SK-N-DZ (cell line): ENCODE measurements around the gene ANKRD36C.
"Not testable (repeated sequence)": the region's sequence is repeated elsewhere in the genome, so short reads cannot be mapped to it uniquely, and the experiment has no call there.

ENCODE experiments used
- DNase-seq: peaks from one replicate; pipeline ENCODE4 v3.0.0-alpha.2; 2015; ENCODE audit warnings: low spot score

The ANKRD36C gene

GRCh38 chr2:96008051-96008450, 16.4 kb upstream of the ANKRD36C start:
- not testable (repeated sequence) for DNase-seq

GRCh38 chr2:96006248-96006647, 14.6 kb upstream of the ANKRD36C start:
- DNase-seq: not testable (repeated sequence)

DNA sequence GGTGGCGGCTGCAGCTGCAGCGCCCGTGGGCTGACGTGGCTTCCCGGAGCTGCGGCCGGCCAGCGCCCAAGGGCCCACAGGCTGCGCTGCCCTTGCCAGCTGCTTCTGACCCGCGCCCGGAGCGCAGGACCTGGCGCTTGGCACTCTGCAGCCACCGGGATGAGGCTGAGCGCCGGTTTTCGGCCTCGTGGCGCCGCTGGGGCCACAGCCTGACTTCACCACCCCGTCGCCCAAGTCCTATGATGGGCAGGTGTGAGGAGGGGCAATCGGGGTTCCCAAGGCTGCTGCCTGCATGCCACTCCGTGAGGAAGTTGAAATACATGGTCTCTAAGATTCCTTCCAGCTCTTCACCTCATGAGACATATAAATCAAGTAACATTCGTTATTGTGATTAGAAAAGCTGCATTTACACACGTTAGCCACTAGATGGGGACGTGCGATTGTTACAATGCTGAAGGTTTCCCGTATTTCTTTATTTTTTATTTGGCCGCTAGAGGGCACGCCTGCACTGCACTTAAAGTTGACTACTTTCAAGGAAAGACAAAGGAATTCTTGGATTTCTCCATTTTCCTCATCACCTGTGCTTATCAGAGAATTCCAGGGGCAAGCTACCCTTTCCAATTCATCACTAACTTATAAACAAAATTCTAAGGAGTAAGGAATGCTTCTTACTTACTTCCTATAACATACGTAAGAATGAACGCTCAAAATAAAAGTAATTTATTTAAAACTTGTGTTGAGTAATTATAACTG, 1.1 kb upstream of the ANKRD36C start:
- peak; percentile 66 for DNase-seq

GRCh38 chr2:95992102-95992501, 478 bp upstream of the ANKRD36C start:
- not testable (repeated sequence) for DNase-seq

- DNase-seq: not testable (repeated sequence)
Measured at GRCh38 chr2:95990884-95991283, 740 bp downstream of the ANKRD36C start.

DNA sequence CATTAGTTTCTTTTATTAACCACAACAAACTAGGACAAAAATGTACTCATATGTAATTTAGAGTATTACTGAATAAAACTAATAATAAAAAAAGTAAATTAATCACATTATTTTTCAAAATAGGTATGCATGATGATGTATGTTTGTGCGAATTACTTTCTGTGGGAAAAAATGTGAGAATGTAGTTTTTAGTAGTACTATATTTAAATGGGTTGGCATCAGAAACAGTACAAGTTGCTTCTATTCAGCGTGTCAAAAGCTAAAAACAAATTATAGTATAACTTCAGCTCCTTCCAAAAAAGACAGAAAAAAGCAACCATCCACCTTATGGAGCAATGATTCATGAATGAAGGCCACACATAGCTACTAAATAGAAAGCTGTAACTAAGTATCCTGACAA, 40.0 kb downstream of the ANKRD36C start:
- DNase-seq: not testable (repeated sequence)

- DNase-seq: not testable (repeated sequence)
Measured at GRCh38 chr2:95948039-95948438, 43.6 kb downstream of the ANKRD36C start.

GRCh38 chr2:95939947-95940346, 51.7 kb downstream of the ANKRD36C start:
- DNase-seq: not testable (repeated sequence)

DNA sequence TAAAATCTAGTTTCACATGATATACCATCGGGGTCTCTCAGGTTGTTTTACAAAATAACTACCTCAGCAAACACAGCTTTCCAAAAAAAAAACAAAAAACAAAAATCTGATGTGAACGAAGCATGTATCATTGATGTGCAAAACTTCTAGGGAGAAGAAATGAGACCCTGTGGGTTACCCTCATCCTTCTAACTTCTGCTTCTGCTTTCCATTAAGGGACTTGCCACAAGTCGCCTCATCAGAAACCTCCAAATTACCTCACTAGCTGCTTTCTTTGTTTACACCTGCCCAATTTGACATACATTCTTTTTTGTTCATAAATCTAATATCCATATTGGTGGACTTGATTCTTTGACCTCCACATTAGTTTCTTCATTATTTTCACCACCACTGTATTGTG, 60.9 kb downstream of the ANKRD36C start:
- not testable (repeated sequence) for DNase-seq

- DNase-seq: not testable (repeated sequence)
Measured at GRCh38 chr2:95917007-95917406, 74.6 kb downstream of the ANKRD36C start.

GRCh38 chr2:95915131-95915530, 76.5 kb downstream of the ANKRD36C start:
- DNase-seq: not testable (repeated sequence)

GRCh38 chr2:95911431-95911830, 80.2 kb downstream of the ANKRD36C start:
- DNase-seq: not testable (repeated sequence)

DNA sequence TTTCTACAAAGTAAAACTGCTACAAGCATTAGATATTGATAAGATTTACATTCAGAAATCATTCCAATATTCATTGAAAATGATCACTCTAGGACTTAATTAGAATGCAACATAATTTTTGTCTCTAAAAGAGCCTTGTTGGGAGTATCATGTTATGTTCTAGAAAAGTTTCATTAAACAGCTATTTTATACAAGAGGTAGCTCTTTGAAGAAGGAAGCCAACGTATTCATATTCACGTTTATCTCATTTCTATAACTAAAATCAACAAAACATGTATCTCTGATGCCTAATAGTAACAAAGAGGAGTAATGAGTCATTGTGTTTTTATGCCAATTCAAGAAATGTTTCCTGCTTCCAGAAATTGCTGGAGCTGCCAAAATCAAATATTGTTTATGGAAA, 97.2 kb downstream of the ANKRD36C start:
- DNase-seq: not testable (repeated sequence)

GRCh38 chr2:95867929-95868328, 123.7 kb downstream of the ANKRD36C start:
- not testable (repeated sequence) for DNase-seq

- DNase-seq: not testable (repeated sequence)
Measured at GRCh38 chr2:95867047-95867677, 124.5 kb downstream of the ANKRD36C start.

DNA sequence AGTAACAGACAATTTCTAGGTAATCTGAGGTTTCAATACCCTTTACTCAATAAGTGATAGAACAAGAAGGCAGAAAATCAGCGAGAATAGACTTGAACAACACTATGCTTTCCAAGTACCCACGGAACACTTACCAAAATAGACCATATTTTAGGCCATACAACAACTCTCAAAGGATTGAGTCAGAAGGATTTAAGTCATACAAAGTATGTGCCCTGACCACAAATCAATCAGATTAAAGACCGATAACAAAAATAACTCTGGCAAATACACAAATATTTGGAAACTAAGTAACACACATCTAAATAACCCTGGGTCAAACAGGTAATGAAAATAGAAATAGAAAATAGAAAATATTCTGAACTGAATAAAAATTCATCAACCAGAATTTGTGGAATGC, 129.5 kb downstream of the ANKRD36C start:
- DNase-seq: not testable (repeated sequence)

GRCh38 chr2:95836151-95836550, 155.5 kb downstream of the ANKRD36C start:
- no peak for DNase-seq

DNA sequence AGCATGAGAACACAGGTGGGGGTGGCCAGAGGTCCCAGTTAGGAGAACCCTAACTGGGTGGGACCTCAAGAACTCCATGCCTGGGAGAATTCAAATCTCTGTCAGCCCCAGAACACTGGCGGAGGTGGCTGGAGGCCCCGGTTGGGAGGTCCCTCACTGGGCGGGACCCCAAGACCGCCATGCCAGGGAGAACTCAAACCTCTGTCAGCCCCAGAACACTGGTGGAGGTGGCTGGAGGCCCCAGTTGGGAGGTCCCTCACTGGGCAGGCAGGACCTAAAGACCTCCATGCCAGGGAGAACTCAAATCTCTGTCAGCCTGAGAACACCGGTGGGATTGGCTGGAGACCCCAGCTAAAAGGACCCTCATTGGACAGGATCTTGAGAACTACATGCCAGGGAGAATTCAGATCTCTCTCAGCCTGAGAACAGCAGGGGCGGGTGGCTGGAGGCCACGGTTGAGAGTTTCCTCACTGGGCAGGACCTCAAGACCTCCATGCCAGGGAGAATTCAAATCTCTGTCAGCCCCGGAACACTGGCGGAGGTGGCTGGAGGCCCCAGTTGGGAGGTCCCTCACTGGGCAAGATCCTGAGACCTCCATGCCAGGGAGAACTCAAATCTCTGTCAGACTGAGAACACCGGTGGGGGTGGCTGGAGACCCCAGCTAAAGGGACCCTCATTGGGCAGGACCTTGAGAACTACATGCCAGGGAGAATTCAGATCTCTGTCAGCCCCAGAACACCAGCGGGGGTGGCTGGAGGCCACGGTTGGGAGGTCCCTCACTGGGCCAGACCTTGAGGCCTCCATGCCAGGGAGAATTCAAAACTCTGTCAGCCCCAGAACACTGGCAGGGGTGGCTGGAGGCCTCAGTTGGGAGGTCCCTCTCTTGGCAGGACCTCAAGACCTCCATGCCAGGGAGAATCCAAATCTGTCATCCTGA, 157.3 kb downstream of the ANKRD36C start:
- DNase-seq: not testable (repeated sequence)

- DNase-seq: not testable (repeated sequence)
Measured at GRCh38 chr2:95824218-95824617, 167.4 kb downstream of the ANKRD36C start.

DNA sequence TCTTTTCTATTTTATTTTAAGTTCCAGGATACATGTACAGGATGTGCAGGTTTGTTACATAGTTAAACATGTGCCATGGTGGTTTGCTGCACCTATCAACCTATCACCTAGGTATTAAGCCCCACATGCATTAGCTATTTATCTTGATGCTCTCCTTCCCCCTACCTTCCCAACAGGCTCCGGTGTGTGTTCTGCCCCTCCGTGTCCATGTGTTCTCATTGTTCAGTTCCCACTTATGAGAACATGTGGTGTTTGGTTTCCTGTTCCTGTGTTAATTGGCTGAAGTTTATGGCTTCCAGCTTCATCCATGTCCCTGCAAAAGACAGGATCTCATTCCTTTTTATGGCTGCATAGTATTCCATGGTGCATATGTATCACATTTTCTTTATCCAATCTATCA, 174.1 kb downstream of the ANKRD36C start:
- DNase-seq: not testable (repeated sequence)

- DNase-seq: not testable (repeated sequence)
Measured at GRCh38 chr2:95813311-95813710, 178.3 kb downstream of the ANKRD36C start.

- DNase-seq: no peak
Measured at GRCh38 chr2:95799892-95800291, 191.7 kb downstream of the ANKRD36C start.
